ENCODE results near the gene KRTAP12-2.

KRTAP12-2 gene

GRCh38 chr21:44666401-44667320 lies at the start of gene KRTAP12-2:
Gene KRTAP12-2, minus strand, starts transcription at chr21:44666927. Its CDS starts 41 bp downstream, at chr21:44666886.
- no peak for DNase-seq (ENCODE audit: low read depth, low spot score)

- no peak for DNase-seq (ENCODE audit: low read depth, low spot score)
Measured at GRCh38 chr21:44714905-44715304, 48.2 kb upstream of the KRTAP12-2 start.

GRCh38 chr21:44713846-44714245 lies 47.1 kb upstream of the KRTAP12-2 start:
- DNase-seq (ENCODE audit: low read depth, low spot score) = no peak

GRCh38 chr21:44713130-44713529 lies 46.4 kb upstream of the KRTAP12-2 start:
- no peak for DNase-seq (ENCODE audit: low read depth, low spot score)

- DNase-seq (ENCODE audit: low read depth, low spot score) = no peak
Measured at GRCh38 chr21:44712203-44713028, 45.7 kb upstream of the KRTAP12-2 start.

GRCh38 chr21:44711327-44712202 lies 44.8 kb upstream of the KRTAP12-2 start, which contains the start of gene TSPEAR:
Gene TSPEAR, minus strand, starts transcription at chr21:44711572. Its CDS starts 58 bp downstream, at chr21:44711514.
- no peak for DNase-seq (ENCODE audit: low read depth, low spot score)

GRCh38 chr21:44710756-44711326 lies 44.1 kb upstream of the KRTAP12-2 start:
- DNase-seq (ENCODE audit: low read depth, low spot score) = no peak

- no peak for DNase-seq (ENCODE audit: low read depth, low spot score)
Measured at GRCh38 chr21:44710294-44710665, 43.6 kb upstream of the KRTAP12-2 start.

- DNase-seq (ENCODE audit: low read depth, low spot score) = no peak
Measured at GRCh38 chr21:44709426-44710293, 42.9 kb upstream of the KRTAP12-2 start.

GRCh38 chr21:44708866-44709425 lies 42.2 kb upstream of the KRTAP12-2 start:
- DNase-seq (ENCODE audit: low read depth, low spot score) = no peak

GRCh38 chr21:44708213-44708865 lies 41.6 kb upstream of the KRTAP12-2 start:
- no peak for DNase-seq (ENCODE audit: low read depth, low spot score)

- no peak for DNase-seq (ENCODE audit: low read depth, low spot score)
Measured at GRCh38 chr21:44706706-44707581, 40.2 kb upstream of the KRTAP12-2 start.

- DNase-seq (ENCODE audit: low read depth, low spot score) = no peak
Measured at GRCh38 chr21:44706026-44706705, 39.4 kb upstream of the KRTAP12-2 start.

GRCh38 chr21:44704636-44705001 lies 37.9 kb upstream of the KRTAP12-2 start:
- DNase-seq (ENCODE audit: low read depth, low spot score) = no peak

GRCh38 chr21:44703731-44704635 lies 37.3 kb upstream of the KRTAP12-2 start:
- DNase-seq (ENCODE audit: low read depth, low spot score) = no peak

GRCh38 chr21:44702973-44703730 lies 36.4 kb upstream of the KRTAP12-2 start:
- DNase-seq (ENCODE audit: low read depth, low spot score) = no peak

Data from activated CD4-positive, CD25-positive, alpha-beta regulatory T cell treated with anti-CD3 and anti-CD28 coated beads, Interleukin-2, amount 50 U/mL, for 16 hours (primary cell).